ENCODE results near the gene UNC119. TPM values are rescaled to one million over a fixed set of nuclear protein-coding genes. Genes with fewer than 3 reads are reported as not detected.

UNC119 gene
- total and polyA plus RNA-seq, 2 of the 13 experiments (the other 11 are each of a cell fraction or from before 2014, with no cell fraction given) = 10.4 to 63.1 TPM

GRCh38 chr17:28598799-28599310 lies 46.4 kb upstream of the UNC119 start, which contains the start of gene SPAG5 (continued):
- TF ChIP-seq PRDM15 (CRISPR knock-in tag; IDR thresholded peaks at IDR 0.05) (no peak), ZNF274 (CRISPR knock-in tag; IDR thresholded peaks at IDR 0.05) (no peak; the same call in 1 of the 2 replicates), NFAT5 (CRISPR knock-in tag; IDR thresholded peaks at IDR 0.05) (peak; percentile 60; the same call in 1 of the 2 replicates), ZFP41 (CRISPR knock-in tag; IDR thresholded peaks at IDR 0.05; ENCODE audit: borderline replicate concordance) (no peak), ZNF607 (CRISPR knock-in tag; IDR thresholded peaks at IDR 0.05; ENCODE audit: borderline replicate concordance) (no peak; the same call in 1 of the 2 replicates), ZNF589 (CRISPR knock-in tag; conservative IDR thresholded peaks at IDR 0.05) (no peak), ZNF414 (CRISPR knock-in tag; IDR thresholded peaks at IDR 0.05) (peak; percentile 23; the same call in 1 of the 2 replicates), ZFAT (CRISPR knock-in tag; conservative IDR thresholded peaks at IDR 0.05) (no peak), TAF1 (CRISPR knock-in tag; IDR thresholded peaks at IDR 0.05) (peak; percentile 90), PHF21A (CRISPR knock-in tag; IDR thresholded peaks at IDR 0.05) (no peak), ZNF546 (CRISPR knock-in tag; conservative IDR thresholded peaks at IDR 0.05) (no peak; the same call in 1 of the 2 replicates), TFAP4 (IDR thresholded peaks at IDR 0.05; ENCODE audit: borderline replicate concordance, low read depth) (no peak), ZNF776 (CRISPR knock-in tag; IDR thresholded peaks at IDR 0.05) (peak; percentile 85), SRF (IDR thresholded peaks at IDR 0.05; ENCODE audit: low read depth, low read length) (no peak), ZNF510 (CRISPR knock-in tag; IDR thresholded peaks at IDR 0.05; ENCODE audit: low read depth) (no peak), ATF5 (CRISPR knock-in tag; IDR thresholded peaks at IDR 0.05; ENCODE audit: low read depth) (no peak), ZNF224 (CRISPR knock-in tag; IDR thresholded peaks at IDR 0.05) (no peak), TSC22D2 (CRISPR knock-in tag; IDR thresholded peaks at IDR 0.05; ENCODE audit: borderline replicate concordance) (no peak), MIXL1 (CRISPR knock-in tag; IDR thresholded peaks at IDR 0.05) (no peak)
